Measurements from ENCODE around the gene CITED1.

The CITED1 gene

GRCh38 chrX:72269671-72270251 is 36.0 kb downstream of the CITED1 start:
- DNase-seq, result peak; percentile 43

- no peak for DNase-seq
Measured at GRCh38 chrX:72268597-72269365, 36.9 kb downstream of the CITED1 start.

GRCh38 chrX:72265263-72265662 is 40.5 kb downstream of the CITED1 start:
- DNase-seq, result no peak

- no peak for DNase-seq
Measured at GRCh38 chrX:72262077-72262476, 43.6 kb downstream of the CITED1 start.

GRCh38 chrX:72260448-72260847 is 45.3 kb downstream of the CITED1 start:
- no peak for DNase-seq

- DNase-seq, result no peak
Measured at GRCh38 chrX:72258174-72258573, 47.5 kb downstream of the CITED1 start.

GRCh38 chrX:72255864-72256263 is 49.9 kb downstream of the CITED1 start:
- no peak for DNase-seq

- no peak for DNase-seq
Measured at GRCh38 chrX:72255445-72255844, 50.3 kb downstream of the CITED1 start.

GRCh38 chrX:72254816-72255215 is 50.9 kb downstream of the CITED1 start:
- DNase-seq, result no peak

- no peak for DNase-seq
Measured at GRCh38 chrX:72253686-72254085, 52.0 kb downstream of the CITED1 start.
